ENCODE measurements around the gene LUZP1.

The LUZP1 gene

DNA sequence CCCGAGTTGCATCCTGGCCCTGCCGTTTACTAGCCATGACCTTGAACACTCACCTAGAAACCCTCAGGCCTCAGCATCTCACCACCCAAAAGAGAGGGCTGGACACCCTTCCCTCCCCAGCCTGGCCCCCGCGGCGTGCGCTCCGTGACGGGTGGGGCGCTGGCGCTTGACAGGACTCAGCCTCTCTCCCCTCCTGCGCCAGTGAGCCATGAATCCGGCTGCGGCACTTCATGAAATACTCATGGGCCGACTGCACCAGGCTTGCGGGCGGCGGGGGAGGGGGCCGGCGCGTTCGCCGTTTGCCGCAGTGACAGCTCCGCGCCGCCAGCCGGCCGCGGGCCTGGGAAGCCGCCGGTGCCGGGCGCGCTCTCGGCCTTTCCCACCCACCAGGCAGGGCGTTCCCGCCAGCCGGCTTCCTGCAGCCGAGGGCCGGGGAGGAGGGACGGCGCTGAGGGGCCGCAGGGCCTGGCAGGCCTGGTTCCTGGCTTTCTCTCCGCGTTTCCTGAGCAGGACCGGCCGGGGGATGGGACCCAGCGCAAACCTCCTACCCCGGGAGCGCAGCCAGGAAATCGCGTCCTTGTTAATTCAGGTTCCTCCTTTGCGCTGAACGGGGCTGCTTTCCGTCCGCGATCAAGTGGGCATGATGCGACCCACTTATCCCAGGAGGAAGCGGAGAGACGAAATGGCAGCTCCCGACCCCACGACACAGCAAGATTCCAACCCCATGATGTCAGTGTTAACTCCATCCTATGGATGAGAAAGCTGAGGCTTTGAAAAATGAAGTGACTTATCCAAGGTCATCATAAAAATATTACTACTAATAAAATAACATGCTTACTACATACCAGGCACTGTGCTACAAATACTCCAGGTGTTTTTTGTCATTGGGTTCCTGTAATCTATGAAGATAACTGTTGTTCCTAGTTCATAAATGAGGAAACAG, 9.1 kb upstream of the LUZP1 start:
- peak; percentile 42 for TF ChIP-seq POLR2A (IDR thresholded peaks at IDR 0.05; ENCODE audit: low read depth, low read length)
- FAIRE-seq, result no peak
- peak; percentile 52 for DNase-seq (ENCODE audit: insufficient read length, low spot score)

DNA sequence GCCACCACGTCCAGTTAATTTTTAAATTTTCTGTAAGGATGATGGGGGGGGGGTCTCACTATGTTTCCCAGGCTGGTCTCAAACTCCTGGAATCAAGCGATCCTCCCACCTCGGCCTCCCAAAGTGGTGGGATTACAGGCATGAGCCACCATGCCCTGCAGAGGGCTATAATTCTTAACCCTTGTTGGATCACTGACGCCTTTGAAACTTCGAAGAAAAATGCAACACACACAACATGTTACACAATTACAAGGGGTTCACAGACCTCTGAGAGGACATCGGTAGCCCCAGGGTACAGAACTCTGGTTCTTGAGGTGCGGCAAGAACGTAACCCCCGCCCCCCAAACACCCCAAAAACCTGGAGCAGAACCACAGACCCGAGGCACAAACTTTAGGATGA, 8.4 kb upstream of the LUZP1 start:
- no peak for FAIRE-seq
- TF ChIP-seq POLR2A (IDR thresholded peaks at IDR 0.05; ENCODE audit: low read depth, low read length), result no peak
- DNase-seq (ENCODE audit: insufficient read length, low spot score), result no peak

DNA sequence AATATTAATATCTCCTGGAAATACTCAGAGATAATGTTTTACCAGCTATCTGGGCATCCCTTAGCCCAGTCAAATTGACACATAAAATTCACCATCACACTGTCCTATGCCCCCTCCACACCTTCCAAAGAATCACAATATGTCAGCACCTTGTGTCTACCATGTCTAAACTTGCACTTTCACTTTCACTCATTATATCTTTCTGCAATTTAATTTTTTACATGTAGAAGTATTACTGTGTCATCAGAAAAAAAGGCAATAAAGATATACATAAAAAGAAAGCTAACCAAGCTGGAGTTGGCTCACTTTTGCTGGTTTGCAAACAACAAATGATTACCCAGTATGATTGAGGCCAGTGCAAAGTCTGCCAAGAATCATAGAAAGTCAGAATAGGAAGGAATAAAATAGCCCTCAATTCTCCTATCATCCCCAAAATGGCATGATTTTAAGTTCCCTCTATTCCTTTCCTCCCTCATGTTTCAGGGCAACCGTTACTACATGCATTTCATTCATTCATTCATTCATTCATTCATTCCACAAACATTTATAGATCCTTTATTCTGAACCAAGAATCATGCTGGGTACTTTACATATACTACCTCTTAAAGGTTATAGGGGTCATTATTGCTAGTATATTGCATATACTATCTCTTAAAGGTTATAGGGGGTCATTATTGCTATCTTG, 5.9 kb upstream of the LUZP1 start:
- no peak for TF ChIP-seq POLR2A (IDR thresholded peaks at IDR 0.05; ENCODE audit: low read depth, low read length)
- DNase-seq (ENCODE audit: insufficient read length, low spot score) (no peak), FAIRE-seq (no peak)

DNA sequence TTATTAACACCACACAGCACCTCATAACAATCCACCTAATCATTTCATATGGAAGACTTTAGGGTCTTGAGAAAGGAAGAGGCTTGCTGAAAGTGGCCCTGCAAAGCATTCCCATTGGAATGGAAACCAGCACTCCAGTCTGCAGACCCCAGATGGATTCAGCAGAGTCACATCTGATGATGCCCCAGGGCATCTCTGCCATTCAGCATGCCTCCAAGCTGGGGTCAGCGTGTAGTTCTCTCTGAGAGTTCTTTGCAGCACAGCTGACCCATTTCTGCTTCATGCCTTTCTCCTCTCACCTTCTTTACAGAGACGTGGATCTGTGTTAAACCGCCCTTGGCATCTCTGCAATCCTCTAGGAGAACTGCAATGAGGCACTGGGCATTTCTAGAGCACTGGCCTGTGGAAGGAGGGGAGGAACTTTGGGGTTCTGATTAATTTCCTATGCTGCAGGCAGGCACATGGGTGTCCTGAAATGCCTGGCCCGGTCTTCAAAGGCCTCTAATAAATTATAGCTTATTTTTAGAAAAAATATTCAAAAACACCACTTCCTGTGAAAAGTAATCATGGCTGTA, 2.6 kb upstream of the LUZP1 start:
- no peak for TF ChIP-seq POLR2A (IDR thresholded peaks at IDR 0.05; ENCODE audit: low read depth, low read length)
- DNase-seq (ENCODE audit: insufficient read length, low spot score), result no peak
- no peak for FAIRE-seq

DNA sequence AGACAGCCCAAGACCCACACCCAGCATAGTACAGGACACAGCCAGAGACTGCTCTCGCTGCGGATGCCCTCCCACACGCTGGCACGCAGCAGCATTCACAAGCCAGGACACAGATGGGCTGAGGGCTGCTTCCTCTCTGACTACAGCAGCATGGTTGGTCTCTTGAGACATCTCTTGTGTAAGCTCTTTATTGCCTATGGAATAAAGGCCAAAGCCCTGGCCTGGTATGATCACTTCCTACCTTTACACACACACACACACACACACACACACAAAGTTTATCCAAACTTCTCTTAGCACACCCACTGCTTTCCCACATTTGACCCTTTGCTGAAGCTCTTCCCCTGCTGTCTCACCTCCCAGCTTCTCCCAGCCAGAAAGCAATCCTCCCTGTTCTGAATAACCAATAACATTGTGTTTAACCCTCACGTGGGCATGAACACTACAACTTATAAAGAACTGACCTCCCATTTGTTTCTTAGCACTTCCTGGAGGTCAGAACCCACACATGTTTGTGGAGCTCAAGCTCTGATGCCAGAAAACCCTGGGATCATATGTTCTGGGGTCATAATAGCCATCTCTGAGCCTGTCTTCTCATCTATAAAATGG, 1.2 kb upstream of the LUZP1 start:
- peak; percentile 59 for DNase-seq (ENCODE audit: insufficient read length, low spot score)
- no peak for TF ChIP-seq POLR2A (IDR thresholded peaks at IDR 0.05; ENCODE audit: low read depth, low read length)
- FAIRE-seq, result peak; percentile 88

DNA sequence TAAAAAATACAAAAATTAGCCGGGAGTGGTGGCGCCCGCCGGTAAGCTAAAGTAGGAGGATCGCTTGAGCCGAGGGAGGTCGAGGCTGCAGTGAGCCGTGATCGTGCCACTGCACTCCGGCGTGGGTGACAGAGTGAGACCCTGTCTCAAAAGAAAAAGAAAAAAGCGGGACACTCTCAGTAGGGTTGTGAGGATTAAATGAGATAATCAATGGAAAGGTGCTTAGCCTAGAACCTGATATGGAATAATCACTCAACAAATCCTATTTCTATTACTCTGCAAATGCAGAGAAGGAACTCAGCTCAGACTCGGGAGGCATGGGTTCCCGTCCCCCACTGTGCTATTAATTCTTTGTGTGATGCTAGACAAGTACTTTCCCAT, 529 bp upstream of the LUZP1 start:
- DNase-seq (ENCODE audit: insufficient read length, low spot score), result no peak
- no peak for TF ChIP-seq POLR2A (IDR thresholded peaks at IDR 0.05; ENCODE audit: low read depth, low read length)
- FAIRE-seq, result no peak

DNA sequence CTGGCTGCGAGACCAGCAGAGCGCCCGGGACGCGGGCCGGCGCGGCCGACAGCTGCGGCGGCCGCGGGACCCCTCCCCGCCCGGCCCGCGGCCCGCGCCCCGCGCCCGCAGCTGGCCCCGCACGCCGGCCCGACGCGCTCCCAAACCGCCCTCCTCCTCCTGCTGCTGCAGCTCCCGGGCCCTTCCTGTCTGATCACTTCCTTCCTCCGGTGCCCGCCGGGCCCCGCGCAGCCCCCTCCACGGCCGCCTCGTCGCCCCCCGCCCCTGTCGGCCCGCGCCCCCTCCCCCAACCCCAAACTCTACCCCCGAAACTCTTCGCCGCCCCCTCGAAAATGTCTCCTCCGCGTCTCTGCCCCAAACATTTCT, 594 bp downstream of the LUZP1 start:
- DNase-seq (ENCODE audit: insufficient read length, low spot score) (no peak), FAIRE-seq (no peak)
- TF ChIP-seq POLR2A (IDR thresholded peaks at IDR 0.05; ENCODE audit: low read depth, low read length), result no peak

DNA sequence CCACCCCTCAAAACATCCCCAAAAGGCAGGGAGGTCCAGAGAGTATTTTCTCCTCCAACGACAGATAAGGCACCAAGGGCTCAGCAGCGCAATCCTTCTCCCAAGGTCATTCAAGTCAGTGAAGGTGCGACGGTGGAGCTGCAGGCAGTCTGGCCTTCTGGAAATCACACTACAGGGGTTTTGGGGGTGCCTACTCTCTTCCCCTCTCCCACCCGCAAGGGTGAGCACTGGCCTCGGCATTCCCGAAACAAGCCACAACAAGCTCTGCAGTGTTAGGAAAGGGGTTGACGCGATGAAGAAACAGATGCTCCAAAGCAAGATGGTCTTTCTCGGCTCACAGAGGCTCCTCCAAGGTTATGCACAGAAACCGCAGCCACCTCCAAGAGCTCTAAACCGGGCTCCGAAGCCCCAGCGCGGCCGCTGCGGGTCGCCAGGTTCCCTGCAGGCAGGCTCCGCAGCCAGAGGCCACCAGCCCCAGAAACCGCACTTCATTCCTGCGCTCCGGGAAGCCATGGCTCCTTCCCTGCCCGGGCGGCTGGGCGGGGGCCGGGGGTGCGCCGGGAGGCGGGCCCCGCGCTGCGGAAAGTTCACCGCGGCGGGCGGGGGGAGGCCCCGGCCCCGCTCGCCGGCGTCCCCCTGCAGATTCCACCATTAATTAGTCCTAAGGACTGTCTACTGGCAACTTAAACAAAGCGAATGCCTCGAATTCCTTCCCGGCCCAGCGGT, 1.1 kb downstream of the LUZP1 start:
- FAIRE-seq, result no peak
- peak; percentile 49 for DNase-seq (ENCODE audit: insufficient read length, low spot score)

DNA sequence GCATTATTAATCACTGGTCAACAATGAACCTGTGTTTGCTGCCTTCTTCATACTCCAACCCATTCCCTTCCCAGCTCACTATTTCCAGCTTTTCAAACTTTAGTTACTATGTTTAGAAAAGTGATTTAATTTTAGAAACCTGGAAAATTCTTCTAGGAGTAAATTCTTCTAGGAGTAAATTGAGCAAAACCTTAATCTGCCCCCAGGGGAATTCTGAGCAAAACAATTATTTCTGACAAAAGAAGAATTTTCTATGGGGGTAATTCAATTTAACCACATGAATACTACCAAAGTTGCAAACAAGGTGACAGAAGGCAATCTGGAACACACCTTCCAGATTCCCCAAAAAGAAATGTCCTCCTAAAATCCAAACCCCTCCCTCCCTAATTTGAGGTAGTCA, 1.8 kb downstream of the LUZP1 start:
- DNase-seq (ENCODE audit: insufficient read length, low spot score), result no peak
- no peak for TF ChIP-seq POLR2A (IDR thresholded peaks at IDR 0.05; ENCODE audit: low read depth, low read length)
- no peak for FAIRE-seq

More for the DNA sequence above, 1.1 kb downstream of the LUZP1 start:
- TF ChIP-seq POLR2A (IDR thresholded peaks at IDR 0.05; ENCODE audit: low read depth, low read length), result no peak

DNA sequence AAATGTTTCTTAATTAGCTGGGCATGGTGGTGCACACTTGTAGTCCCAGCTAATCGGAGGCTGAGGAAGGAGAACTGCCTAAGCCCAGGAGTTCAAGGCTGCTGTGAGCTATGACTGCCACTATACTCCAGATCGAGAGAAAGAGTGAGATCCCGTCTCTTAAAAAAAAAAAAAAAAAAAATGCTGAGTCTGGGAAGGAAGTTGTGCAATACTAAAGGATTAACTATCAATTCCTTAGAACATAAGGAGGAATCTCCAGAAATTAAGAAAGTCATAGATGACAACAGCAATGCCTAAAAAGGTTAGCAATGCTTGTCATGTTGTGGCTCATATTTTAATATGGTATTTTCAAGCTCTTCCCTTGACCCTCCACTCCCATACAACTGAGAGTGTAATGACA, 5.3 kb downstream of the LUZP1 start:
- DNase-seq (ENCODE audit: insufficient read length, low spot score) (no peak), FAIRE-seq (no peak)
- TF ChIP-seq POLR2A (IDR thresholded peaks at IDR 0.05; ENCODE audit: low read depth, low read length), result no peak

DNA sequence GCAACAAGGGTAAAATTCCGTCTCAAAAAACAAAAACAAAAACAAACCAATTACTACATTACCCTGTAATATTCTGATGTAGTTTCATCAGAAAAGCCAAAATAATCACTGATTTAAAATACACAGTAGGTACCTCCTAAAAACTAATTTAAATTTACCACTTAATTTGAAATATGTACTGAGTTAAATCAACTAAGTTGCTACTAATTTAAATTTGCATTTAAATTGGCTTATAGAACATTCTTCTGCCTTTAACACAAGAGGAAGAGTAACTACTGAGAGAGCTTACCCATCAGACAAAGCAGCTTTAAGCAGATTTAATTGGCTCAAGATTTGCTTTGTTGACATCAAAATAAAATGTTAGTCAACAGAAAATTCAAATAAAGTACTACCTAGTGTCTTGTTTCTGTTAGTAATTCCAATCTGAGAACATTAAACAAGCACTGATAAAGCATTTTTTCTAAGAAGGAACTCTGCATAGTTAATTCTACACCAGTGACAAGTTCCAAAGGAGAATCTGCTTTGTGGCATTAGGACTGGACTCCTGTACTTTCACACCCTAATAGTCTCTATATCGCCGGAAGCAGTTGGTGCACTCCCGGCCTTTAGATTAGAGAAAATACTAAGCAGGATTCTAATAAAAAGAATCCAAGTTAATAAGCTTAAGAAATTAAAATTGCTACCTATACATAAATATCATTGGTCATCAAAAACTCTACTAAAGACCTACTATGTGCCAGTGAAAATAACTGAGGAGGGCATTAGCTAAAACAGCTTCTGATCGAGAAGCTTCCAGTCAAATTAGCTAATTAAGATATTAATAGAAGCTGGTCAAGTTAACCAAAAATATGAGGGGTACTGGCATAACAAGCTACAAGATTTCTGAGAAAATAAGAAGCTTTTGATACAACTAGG, 8.4 kb downstream of the LUZP1 start:
- DNase-seq (ENCODE audit: insufficient read length, low spot score), result no peak
- no peak for FAIRE-seq
- no peak for TF ChIP-seq POLR2A (IDR thresholded peaks at IDR 0.05; ENCODE audit: low read depth, low read length)

DNA sequence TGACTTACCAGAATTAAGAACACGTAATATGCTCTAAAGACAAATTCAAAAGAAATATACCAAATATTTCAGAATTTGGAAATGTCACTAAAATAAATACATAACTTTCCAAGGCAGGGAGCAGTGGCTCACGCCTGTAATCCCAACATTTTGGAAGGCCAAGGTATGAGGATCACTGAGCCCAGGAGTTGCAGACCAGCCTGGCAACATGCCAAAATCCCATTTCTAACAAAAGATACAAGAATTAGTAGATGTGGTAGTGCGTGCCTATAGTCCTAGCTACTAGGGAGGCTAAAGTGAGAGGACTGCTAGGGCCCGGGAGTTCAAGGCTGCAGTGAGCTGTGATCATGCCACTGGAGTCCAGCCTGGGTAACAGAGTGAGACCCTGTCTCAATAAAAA, 11.7 kb downstream of the LUZP1 start:
- FAIRE-seq, result no peak
- no peak for DNase-seq (ENCODE audit: insufficient read length, low spot score)
- no peak for TF ChIP-seq POLR2A (IDR thresholded peaks at IDR 0.05; ENCODE audit: low read depth, low read length)
